ENCODE data around the gene RAD18.

GRCh38 chr3:8903191-8903590 lies 60.1 kb downstream of the RAD18 start:
- TF ChIP-seq EZH2phosphoT487 (IDR thresholded peaks at IDR 0.05; ENCODE audit: insufficient read depth, low read depth) (no peak), EZH2 (IDR thresholded peaks at IDR 0.05; ENCODE audit: insufficient read depth, poor library complexity, severe bottlenecking) (no peak)
